DOHH2 (cell line): Measurements from ENCODE around the gene IGFLR1.
A peak's percentile ranks its signal among the peaks of the same experiment; 100 is the strongest.

ENCODE experiments used
- H3F3A ChIP-seq: fragments of 200-600 bp; sonication (generic), shearing (Covaris generic); 2 replicates; pipeline ENCODE4 v1.6.0; 2016; ENCODE audit warnings: antibody characterized with exemption, mild to moderate bottlenecking; ENCODE audit not compliant: control insufficient read depth, insufficient read depth
- H3K27ac ChIP-seq: fragments of 200-600 bp; sonication (generic); 2 replicates; pipeline ENCODE4 v1.5.1; 2014; ENCODE audit warnings: low read depth, mild to moderate bottlenecking, low read length, moderate library complexity
- H3K27me3 ChIP-seq: fragments of 200-600 bp; sonication (generic); 2 replicates; pipeline ENCODE4 v1.6.1; 2014; ENCODE audit warnings: mild to moderate bottlenecking, low read length, mixed read lengths; ENCODE audit not compliant: control insufficient read depth
- H3K36me3 ChIP-seq: fragments of 200-600 bp; sonication (generic); 2 replicates; pipeline ENCODE4 v1.6.1; 2014; ENCODE audit warnings: mild to moderate bottlenecking, low read length, moderate library complexity, mixed read lengths; ENCODE audit not compliant: control insufficient read depth
- H3K4me1 ChIP-seq: fragments of 200-600 bp; sonication (generic); 2 replicates; pipeline ENCODE4 v1.6.1; 2014; ENCODE audit warnings: mild to moderate bottlenecking, low read length, mixed read lengths; ENCODE audit not compliant: control insufficient read depth
- H3K4me2 ChIP-seq: fragments of 200-600 bp; sonication (generic); 2 replicates; pipeline ENCODE4 v1.6.0; 2014; ENCODE audit warnings: mild to moderate bottlenecking, low read length, moderate library complexity
- H3K4me3 ChIP-seq: fragments of 200-600 bp; sonication (generic); 2 replicates; pipeline ENCODE4 v1.5.1; 2014; ENCODE audit warnings: mild to moderate bottlenecking, low read length, mixed read lengths
- H3K79me2 ChIP-seq: fragments of 200-600 bp; sonication (generic); 2 replicates; pipeline ENCODE4 v1.6.1; 2014; ENCODE audit warnings: mild to moderate bottlenecking, low read length, mixed read lengths; ENCODE audit not compliant: control insufficient read depth
- H3K9me2 ChIP-seq: fragments of 200-600 bp; sonication (generic); replicated peaks from 2 replicates; pipeline ENCODE4 v1.6.1; 2014; ENCODE audit warnings: mild to moderate bottlenecking, low read length, mixed read lengths; ENCODE audit not compliant: control insufficient read depth
- H3K9me3 ChIP-seq: fragments of 200-600 bp; sonication (generic); 2 replicates; pipeline ENCODE4 v1.6.1; 2014; ENCODE audit warnings: antibody characterized with exemption, low read length, mixed read lengths; ENCODE audit not compliant: control insufficient read depth, insufficient read depth
- H4K20me1 ChIP-seq: fragments of 200-600 bp; sonication (generic); 2 replicates; pipeline ENCODE4 v1.6.0; 2014; ENCODE audit warnings: low read depth, mild to moderate bottlenecking, antibody characterized with exemption, low read length, moderate library complexity; ENCODE audit not compliant: control insufficient read depth, insufficient read depth
- EZH2phosphoT487 ChIP-seq: fragments of 200-600 bp; sonication (generic); IDR thresholded peaks from 2 replicates; pipeline ENCODE4 v1.6.1; 2017; ENCODE audit warnings: borderline replicate concordance, mild to moderate bottlenecking, antibody characterized with exemption, low read length, moderate library complexity, mixed read lengths
- TF ChIP-seq, protein P1 (sequence below): fragments of 200-600 bp; sonication (generic); IDR thresholded peaks from one replicate; pipeline ENCODE4 v1.5.1; 2014; ENCODE audit warnings: antibody characterized with exemption, mild to moderate bottlenecking, low read depth, low read length; ENCODE audit not compliant: poor library complexity, severe bottlenecking

The IGFLR1 gene

DNA sequence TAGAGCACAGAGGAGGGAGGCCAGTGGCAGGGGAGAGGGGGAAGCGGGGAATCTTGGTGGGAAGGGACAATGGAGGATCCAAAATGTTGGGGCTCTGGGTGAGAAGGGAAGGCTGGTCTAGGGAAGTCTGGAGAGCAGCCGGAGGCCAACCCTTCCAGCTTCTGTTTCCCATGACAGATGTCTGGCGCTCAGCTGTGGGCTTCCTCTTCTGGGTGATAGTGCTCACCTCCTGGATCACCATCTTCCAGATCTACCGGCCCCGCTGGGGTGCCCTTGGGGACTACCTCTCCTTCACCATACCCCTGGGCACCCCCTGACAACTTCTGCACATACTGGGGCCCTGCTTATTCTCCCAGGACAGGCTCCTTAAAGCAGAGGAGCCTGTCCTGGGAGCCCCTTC, 4.3 kb upstream of the IGFLR1 start:
- Histone ChIP-seq H3K27ac (no peak overlapping the region), H3F3A (no peaks in the 10 kb centered on the region), H3K27me3 (no peaks in the 10 kb centered on the region), H3K4me2 (peak overlapping the region; percentile 86), H3K4me3 (peak overlapping the region; percentile 92), H3K36me3 (peaks cover 8% of the 10 kb centered on the region; the same call in 1 of the 2 replicates), H3K79me2 (peaks cover 14% of the 10 kb centered on the region), H3K4me1 (peaks cover 46% of the 10 kb centered on the region), H3K9me2 (no peaks in the 10 kb centered on the region), H3K9me3 (peaks cover 5% of the 10 kb centered on the region; the same call in 1 of the 2 replicates), H4K20me1 (no peaks in the 10 kb centered on the region)
- TF ChIP-seq EZH2phosphoT487: no peak
- TF ChIP-seq, protein P1, sequence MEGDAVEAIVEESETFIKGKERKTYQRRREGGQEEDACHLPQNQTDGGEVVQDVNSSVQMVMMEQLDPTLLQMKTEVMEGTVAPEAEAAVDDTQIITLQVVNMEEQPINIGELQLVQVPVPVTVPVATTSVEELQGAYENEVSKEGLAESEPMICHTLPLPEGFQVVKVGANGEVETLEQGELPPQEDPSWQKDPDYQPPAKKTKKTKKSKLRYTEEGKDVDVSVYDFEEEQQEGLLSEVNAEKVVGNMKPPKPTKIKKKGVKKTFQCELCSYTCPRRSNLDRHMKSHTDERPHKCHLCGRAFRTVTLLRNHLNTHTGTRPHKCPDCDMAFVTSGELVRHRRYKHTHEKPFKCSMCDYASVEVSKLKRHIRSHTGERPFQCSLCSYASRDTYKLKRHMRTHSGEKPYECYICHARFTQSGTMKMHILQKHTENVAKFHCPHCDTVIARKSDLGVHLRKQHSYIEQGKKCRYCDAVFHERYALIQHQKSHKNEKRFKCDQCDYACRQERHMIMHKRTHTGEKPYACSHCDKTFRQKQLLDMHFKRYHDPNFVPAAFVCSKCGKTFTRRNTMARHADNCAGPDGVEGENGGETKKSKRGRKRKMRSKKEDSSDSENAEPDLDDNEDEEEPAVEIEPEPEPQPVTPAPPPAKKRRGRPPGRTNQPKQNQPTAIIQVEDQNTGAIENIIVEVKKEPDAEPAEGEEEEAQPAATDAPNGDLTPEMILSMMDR: no peak

DNA sequence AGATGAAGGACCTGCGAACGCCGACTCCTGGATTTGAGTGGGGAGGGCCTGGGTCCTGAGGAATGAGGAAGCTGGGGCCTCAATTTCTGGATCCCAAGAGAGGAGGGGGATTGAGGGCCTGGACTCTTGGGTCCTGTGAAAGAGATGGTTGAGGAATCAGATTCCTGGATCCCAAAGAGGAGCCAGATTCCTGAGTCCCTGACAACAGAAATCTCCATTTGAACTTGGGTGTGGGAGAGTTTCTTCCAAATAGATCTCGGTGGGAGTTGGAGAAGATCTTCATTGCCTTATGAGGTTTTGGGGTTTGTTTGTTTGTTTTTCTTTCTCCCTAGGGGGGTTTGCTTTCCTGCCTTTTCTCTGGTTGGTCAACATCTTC, 3.8 kb upstream of the IGFLR1 start:
- H3F3A ChIP-seq: no peaks in the 10 kb centered on the region
- H3K36me3 ChIP-seq: peaks cover 8% of the 10 kb centered on the region; the same call in 1 of the 2 replicates
- H3K4me3 ChIP-seq: peak overlapping the region; percentile 92
- peaks cover 5% of the 10 kb centered on the region; the same call in 1 of the 2 replicates for H3K9me3 ChIP-seq
- peak overlapping the region; percentile 32; the same call in 1 of the 2 replicates for H3K27ac ChIP-seq
- peaks cover 14% of the 10 kb centered on the region for H3K79me2 ChIP-seq
- TF ChIP-seq, protein P1: no peak
- no peak for TF ChIP-seq EZH2phosphoT487
- H3K4me2 ChIP-seq: peak overlapping the region; percentile 86
- no peaks in the 10 kb centered on the region for H4K20me1 ChIP-seq
- H3K9me2 ChIP-seq: no peaks in the 10 kb centered on the region
- peaks cover 49% of the 10 kb centered on the region for H3K4me1 ChIP-seq
- H3K27me3 ChIP-seq: no peaks in the 10 kb centered on the region

DNA sequence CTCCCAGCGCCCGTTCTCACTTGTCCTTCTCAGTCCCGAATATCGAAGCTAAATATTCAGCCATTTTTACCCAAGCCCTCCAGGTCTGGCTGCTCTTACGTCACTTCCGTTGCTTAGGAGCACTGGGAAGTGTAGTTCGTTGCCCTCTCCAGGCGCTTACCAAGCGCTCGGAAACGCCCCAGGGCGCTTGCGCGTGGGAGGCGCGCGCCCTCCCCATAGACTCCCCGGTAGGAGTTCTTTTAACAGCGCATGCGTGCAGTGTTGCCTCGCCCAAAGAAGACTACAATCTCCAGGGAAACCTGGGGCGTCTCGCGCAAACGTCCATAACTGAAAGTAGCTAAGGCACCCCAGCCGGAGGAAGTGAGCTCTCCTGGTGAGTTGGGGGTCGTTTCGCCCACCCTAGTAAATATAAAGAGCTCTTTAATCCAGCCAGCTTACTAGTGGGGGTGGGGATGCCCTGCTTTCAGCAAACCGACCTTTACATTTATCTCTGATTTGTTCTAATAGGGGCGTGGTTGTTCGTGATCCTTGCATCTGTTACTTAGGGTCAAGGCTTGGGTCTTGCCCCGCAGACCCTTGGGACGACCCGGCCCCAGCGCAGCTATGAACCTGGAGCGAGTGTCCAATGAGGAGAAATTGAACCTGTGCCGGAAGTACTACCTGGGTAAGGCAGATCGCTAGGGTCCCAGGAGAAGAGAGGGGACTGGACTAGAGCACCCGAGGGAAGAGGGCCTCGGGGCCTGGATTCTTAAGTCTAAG, 3.3 kb upstream of the IGFLR1 start, which contains the start of the genes PSENEN and U2AF1L4:
Gene PSENEN, plus strand, starts transcription at position 324 of the 759 bp plus-strand sequence. Its CDS starts 280 bp downstream, at position 604.
Gene U2AF1L4, minus strand, starts transcription at position 91 of the 759 bp plus-strand sequence. Its CDS starts 27 bp downstream, at position 64.
- H3K9me3 ChIP-seq: peaks cover 5% of the 10 kb centered on the region; the same call in 1 of the 2 replicates
- TF ChIP-seq, protein P1: no peak
- H3K4me3 ChIP-seq: peak within 1 kb of the TSS; percentile 92
- H3K4me1 ChIP-seq: peaks cover 51% of the 10 kb centered on the region
- peaks cover 8% of the 10 kb centered on the region; the same call in 1 of the 2 replicates for H3K36me3 ChIP-seq
- H3F3A ChIP-seq: no peaks in the 10 kb centered on the region
- no peaks in the 10 kb centered on the region for H4K20me1 ChIP-seq
- H3K4me2 ChIP-seq: peak within 1 kb of the TSS; percentile 86
- no peaks in the 10 kb centered on the region for H3K9me2 ChIP-seq
- peak within 1 kb of the TSS; percentile 86 for H3K27ac ChIP-seq
- H3K79me2 ChIP-seq: peaks cover 14% of the 10 kb centered on the region
- H3K27me3 ChIP-seq: no peaks in the 10 kb centered on the region
